HCT116 (cell line): ENCODE measurements around the gene DIP2A. TPM values are rescaled to one million over a fixed set of nuclear protein-coding genes. Genes with fewer than 3 reads are reported as not detected.

Experiments
- ATAC-seq: fragments of 200-7000 bp; cut with Tn5 transposase; 2 replicates; pipeline ENCODE4 v1.9.1; 2020; ENCODE audit warnings: mild to moderate bottlenecking, moderate library complexity
- BruUV-seq: library from RNA; stranded (reverse); fragments of 400-500 nt; replicated peaks from 2 replicates; lab custom pipeline; 2021; lab: Mats Ljungman, UMichigan
- CTCF ChIA-PET: fragments of 300-600 bp; sonication (Branson Sonifier 250); formaldehyde crosslinking; loops from one replicate; lab custom pipeline; 2021; ENCODE audit warnings: antibody characterized with exemption; lab: Charles Lee
- POLR2A ChIA-PET: fragments of 300-600, 350-600 bp; sonication (Branson Sonifier 250); formaldehyde crosslinking; loops from one replicate; lab custom pipeline; 2021; ENCODE audit warnings: antibody characterized with exemption; lab: Charles Lee
- RAD21 ChIA-PET, 2 experiments: fragments of 300-600 bp; sonication (Branson Sonifier 250); formaldehyde crosslinking; loops; one replicate each; lab custom pipeline; 2023; ENCODE audit warnings: low total read pairs in 2 of 2; ENCODE audit not compliant: uncharacterized antibody in 2 of 2, unreplicated experiment in 2 of 2, low non-redundant PET in 1 of 2; lab: Charles Lee
- DNase-seq: peaks from one replicate; pipeline ENCODE4 v3.0.0-alpha.2; 2010; ENCODE audit warnings: low read depth, low spot score
- H2AFZ ChIP-seq: fragments of 200-600 bp; shearing (Covaris generic), sonication (generic); 2 replicates; pipeline ENCODE4 v1.6.1; 2017; ENCODE audit warnings: low read depth, mixed run types, mixed read lengths, antibody characterized with exemption, low read length; ENCODE audit not compliant: poor library complexity, severe bottlenecking
- H3K27ac ChIP-seq: 2 replicates; pipeline ENCODE4 v1.5.1; 2012; ENCODE audit warnings: low read depth, low read length
- H3K27me3 ChIP-seq: fragments of 200-600 bp; sonication (generic); 2 replicates; pipeline ENCODE4 v1.6.1; 2016; ENCODE audit warnings: mixed run types, low read length, mixed read lengths; ENCODE audit not compliant: insufficient read depth
- H3K36me3 ChIP-seq, 2 experiments: fragments of 200-500 bp in 1 of 2; fragments of 200-600 bp in 1 of 2; sonication (Bioruptor generic) in 1 of 2; sonication (generic) in 1 of 2; 2 replicates each; pipeline versions ENCODE4 v1.5.1 to v1.6.1; 2014 to 2016; ENCODE audit warnings: low read length in 2 of 2, inconsistent platforms in 1 of 2, mixed read lengths in 1 of 2, mixed run types in 1 of 2; ENCODE audit not compliant: insufficient read depth in 2 of 2, control insufficient read depth in 1 of 2
- H3K4me1 ChIP-seq, 2 experiments: fragments of 200-600 bp in 1 of 2; sonication (generic) in 1 of 2; 2 replicates each; pipeline versions ENCODE4 v1.5.1 to v1.6.1; 2012 to 2017; ENCODE audit warnings: low read length in 2 of 2, inconsistent platforms in 1 of 2, mild to moderate bottlenecking in 1 of 2, mixed read lengths in 1 of 2, mixed run types in 1 of 2, moderate library complexity in 1 of 2; ENCODE audit not compliant: insufficient read depth in 2 of 2, control insufficient read depth in 1 of 2
- H3K4me2 ChIP-seq: fragments of 200-600 bp; sonication (generic); 2 replicates; pipeline ENCODE4 v1.6.1; 2017; ENCODE audit warnings: mixed run types, low read length, mixed read lengths
- H3K4me3 ChIP-seq, 2 experiments: fragments of 200-600 bp in 1 of 2; sonication (generic) in 1 of 2; replicated peaks in 1 of 2; 2 replicates each; pipeline ENCODE4 v1.5.1; 2011 to 2016; ENCODE audit warnings: low read length in 2 of 2, control low read depth in 1 of 2, low read depth in 1 of 2, mild to moderate bottlenecking in 1 of 2, mixed read lengths in 1 of 2, mixed run types in 1 of 2
- H3K79me2 ChIP-seq: fragments of 200-600 bp; sonication (generic); 2 replicates; pipeline ENCODE4 v1.6.1; 2017; ENCODE audit warnings: mild to moderate bottlenecking, mixed run types, low read length, moderate library complexity, mixed read lengths; ENCODE audit not compliant: insufficient read depth
- H3K9ac ChIP-seq: fragments of 200-600 bp; sonication (generic); 2 replicates; pipeline ENCODE4 v1.6.1; 2016; ENCODE audit warnings: low read length, mixed read lengths
- H3K9me2 ChIP-seq: fragments of 200-600 bp; sonication (generic), shearing (Covaris generic); 2 replicates; pipeline ENCODE4 v1.6.1; 2017; ENCODE audit warnings: mixed run types, mild to moderate bottlenecking, moderate library complexity; ENCODE audit not compliant: insufficient read depth
- H3K9me3 ChIP-seq, 2 experiments: fragments of 200-500 bp in 1 of 2; fragments of 200-600 bp in 1 of 2; sonication (Bioruptor generic) in 1 of 2; sonication (generic) in 1 of 2; 2 replicates each; pipeline ENCODE4 v1.6.1; 2014 to 2017; ENCODE audit warnings: low read length in 2 of 2, mixed read lengths in 2 of 2, inconsistent platforms in 1 of 2, low read depth in 1 of 2, mild to moderate bottlenecking in 1 of 2, mixed run types in 1 of 2, moderate library complexity in 1 of 2; ENCODE audit not compliant: control insufficient read depth in 1 of 2, insufficient read depth in 1 of 2
- H4K20me1 ChIP-seq: fragments of 200-600 bp; sonication (generic), shearing (Covaris generic); 2 replicates; pipeline ENCODE4 v1.6.1; 2017; ENCODE audit warnings: mixed run types, mild to moderate bottlenecking, moderate library complexity; ENCODE audit not compliant: insufficient read depth
- CEBPB ChIP-seq: IDR thresholded peaks from 2 replicates; pipeline ENCODE4 v1.6.1; 2012; ENCODE audit warnings: low read depth
- EGR1 ChIP-seq: IDR thresholded peaks from 2 replicates; pipeline ENCODE4 v1.6.1; 2012; ENCODE audit warnings: low read depth
- POLR2A ChIP-seq: IDR thresholded peaks from 2 replicates; pipeline ENCODE4 v1.7.0; 2011; ENCODE audit warnings: borderline replicate concordance; ENCODE audit not compliant: insufficient read depth, insufficient read length; ENCODE audit errors: extremely low read depth
- POLR2AphosphoS5 ChIP-seq: IDR thresholded peaks from 2 replicates; pipeline ENCODE4 v1.6.1; 2011; ENCODE audit warnings: mild to moderate bottlenecking, low read depth, low read length, moderate library complexity
- RAD21 ChIP-seq: IDR thresholded peaks from 2 replicates; pipeline ENCODE4 v1.6.1; 2012; ENCODE audit warnings: low read depth, mild to moderate bottlenecking
- SP1 ChIP-seq: IDR thresholded peaks from 2 replicates; pipeline ENCODE4 v1.6.1; 2012; ENCODE audit warnings: low read depth
- SRF ChIP-seq: IDR thresholded peaks from 2 replicates; pipeline ENCODE4 v1.6.1; 2012; ENCODE audit warnings: low read depth
- TCF7L2 ChIP-seq: IDR thresholded peaks from 2 replicates; pipeline ENCODE4 v1.7.0; 2011; ENCODE audit warnings: borderline replicate concordance, inconsistent platforms; ENCODE audit not compliant: insufficient read depth, insufficient read length; ENCODE audit errors: extremely low read depth
- YY1 ChIP-seq: IDR thresholded peaks from 2 replicates; pipeline ENCODE4 v1.6.1; 2011; ENCODE audit warnings: low read length, low read depth, moderate library complexity, mild to moderate bottlenecking; ENCODE audit not compliant: insufficient replicate concordance; ENCODE audit errors: extremely low read depth
- intact Hi-C: fragments of 100-400 bp; cut with micrococcal nuclease; formaldehyde crosslinking; loops from 2 replicates; pipeline ENCODE4 v1.10.0; 2022
- total RNA-seq: library from RNA; stranded (reverse); gene quantifications from one replicate; pipeline ENCODE4 v1.2.1, GENCODE V29; 2021; ENCODE audit not compliant: unreplicated experiment
- TF ChIP-seq, protein P1 (sequence below): IDR thresholded peaks from 2 replicates; pipeline ENCODE4 v1.6.1; 2012; ENCODE audit warnings: low read depth
- TF ChIP-seq, protein P2 (sequence below): IDR thresholded peaks from 2 replicates; pipeline ENCODE4 v1.6.1; 2012
- TF ChIP-seq, protein P3 (sequence below): IDR thresholded peaks from 2 replicates; pipeline ENCODE4 v1.6.1; 2011; ENCODE audit warnings: mild to moderate bottlenecking, low read length, moderate library complexity; ENCODE audit not compliant: insufficient replicate concordance; ENCODE audit errors: extremely low read depth
- TF ChIP-seq, protein P4 (sequence below): IDR thresholded peaks from 2 replicates; pipeline ENCODE4 v1.6.1; 2012

DIP2A gene
- total RNA-seq, 1 experiment from 2014 or later: 39.9 TPM

DNA sequence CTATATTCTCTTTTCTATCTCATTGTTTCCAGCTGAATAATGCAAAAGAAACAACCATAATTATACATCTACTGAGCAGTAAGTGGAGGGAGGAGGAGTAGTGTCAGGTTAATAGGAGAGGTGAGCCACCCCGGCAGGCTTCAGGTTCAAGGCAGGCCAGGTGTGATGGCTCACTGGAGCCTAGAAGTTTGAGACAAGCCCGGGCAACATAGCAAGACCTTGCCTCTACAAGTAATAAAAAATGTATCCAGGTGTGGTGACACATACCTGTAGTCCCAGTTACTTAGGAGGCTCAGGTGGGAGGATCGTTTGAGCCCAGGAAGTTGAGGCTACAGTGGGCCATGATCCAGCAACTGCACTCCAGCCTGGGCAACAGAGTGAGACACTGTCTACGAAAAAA is 1.9 kb upstream of the DIP2A start (continued):
- TF ChIP-seq, protein P1, sequence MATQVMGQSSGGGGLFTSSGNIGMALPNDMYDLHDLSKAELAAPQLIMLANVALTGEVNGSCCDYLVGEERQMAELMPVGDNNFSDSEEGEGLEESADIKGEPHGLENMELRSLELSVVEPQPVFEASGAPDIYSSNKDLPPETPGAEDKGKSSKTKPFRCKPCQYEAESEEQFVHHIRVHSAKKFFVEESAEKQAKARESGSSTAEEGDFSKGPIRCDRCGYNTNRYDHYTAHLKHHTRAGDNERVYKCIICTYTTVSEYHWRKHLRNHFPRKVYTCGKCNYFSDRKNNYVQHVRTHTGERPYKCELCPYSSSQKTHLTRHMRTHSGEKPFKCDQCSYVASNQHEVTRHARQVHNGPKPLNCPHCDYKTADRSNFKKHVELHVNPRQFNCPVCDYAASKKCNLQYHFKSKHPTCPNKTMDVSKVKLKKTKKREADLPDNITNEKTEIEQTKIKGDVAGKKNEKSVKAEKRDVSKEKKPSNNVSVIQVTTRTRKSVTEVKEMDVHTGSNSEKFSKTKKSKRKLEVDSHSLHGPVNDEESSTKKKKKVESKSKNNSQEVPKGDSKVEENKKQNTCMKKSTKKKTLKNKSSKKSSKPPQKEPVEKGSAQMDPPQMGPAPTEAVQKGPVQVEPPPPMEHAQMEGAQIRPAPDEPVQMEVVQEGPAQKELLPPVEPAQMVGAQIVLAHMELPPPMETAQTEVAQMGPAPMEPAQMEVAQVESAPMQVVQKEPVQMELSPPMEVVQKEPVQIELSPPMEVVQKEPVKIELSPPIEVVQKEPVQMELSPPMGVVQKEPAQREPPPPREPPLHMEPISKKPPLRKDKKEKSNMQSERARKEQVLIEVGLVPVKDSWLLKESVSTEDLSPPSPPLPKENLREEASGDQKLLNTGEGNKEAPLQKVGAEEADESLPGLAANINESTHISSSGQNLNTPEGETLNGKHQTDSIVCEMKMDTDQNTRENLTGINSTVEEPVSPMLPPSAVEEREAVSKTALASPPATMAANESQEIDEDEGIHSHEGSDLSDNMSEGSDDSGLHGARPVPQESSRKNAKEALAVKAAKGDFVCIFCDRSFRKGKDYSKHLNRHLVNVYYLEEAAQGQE: no peak
- TF ChIP-seq RAD21 (no peak), TCF7L2 (no peak)

DNA sequence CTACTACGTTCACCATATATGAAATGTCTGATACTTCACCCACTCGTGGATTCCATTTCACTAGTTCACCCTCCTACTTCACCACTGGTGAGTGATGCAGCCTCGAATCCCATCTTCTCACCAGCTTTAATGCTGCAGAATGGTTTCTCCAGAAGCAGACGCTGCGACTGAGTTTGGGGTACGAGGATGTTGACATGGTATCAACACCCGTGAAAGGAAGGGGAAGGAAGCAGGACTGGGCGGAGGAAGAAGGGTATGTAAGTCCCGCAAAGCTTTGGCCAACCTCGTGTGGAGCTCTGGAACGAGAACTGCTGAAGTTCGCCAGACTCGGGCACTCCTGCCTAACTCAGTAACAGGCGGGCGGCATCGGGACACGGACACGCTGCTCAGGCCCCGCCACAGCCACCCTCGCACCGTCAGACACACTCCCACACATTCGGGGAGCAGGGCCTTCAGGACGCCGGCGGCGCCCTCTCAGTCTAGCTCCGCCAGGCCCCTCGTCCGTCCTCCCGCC is 833 bp upstream of the DIP2A start:
- ChIA-PET CTCF (interaction anchor here (1.0 kb wide), 1 partner anchor 181 kb away, joined by 5 read pairs; no protein-coding TSS in a partner anchor), RAD21 (no interaction called here), POLR2A (interaction anchor here (0.5 to 0.9 kb wide), 3 partner anchors 14 to 177 kb away, joined by 3 read pairs; partner anchors contain the start of gene PRMT2)
- H3K9me3 ChIP-seq: no peaks in the 10 kb centered on the region
- ATAC-seq (peak; percentile 21), DNase-seq (peak; percentile 4)
- peak overlapping the region; percentile 99 for H3K9ac ChIP-seq
- no peaks in the 10 kb centered on the region; a peak in 1 of 4 replicates for H3K36me3 ChIP-seq
- H3K79me2 ChIP-seq: peaks cover 53% of the 10 kb centered on the region
- no peaks in the 10 kb centered on the region for H3K27me3 ChIP-seq
- H3K27ac ChIP-seq: peak overlapping the region; percentile 95
- peak overlapping the region; percentile 95 for H3K4me2 ChIP-seq
- no peaks in the 10 kb centered on the region for H3K9me2 ChIP-seq
- intact Hi-C loops: loop anchor here (5.0 kb wide), 1 partner anchor 131 kb away; a partner anchor contains a TSS
- no peaks in the 10 kb centered on the region for H4K20me1 ChIP-seq
- TF ChIP-seq, protein P2, sequence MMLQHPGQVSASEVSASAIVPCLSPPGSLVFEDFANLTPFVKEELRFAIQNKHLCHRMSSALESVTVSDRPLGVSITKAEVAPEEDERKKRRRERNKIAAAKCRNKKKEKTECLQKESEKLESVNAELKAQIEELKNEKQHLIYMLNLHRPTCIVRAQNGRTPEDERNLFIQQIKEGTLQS: no peak
- TF ChIP-seq YY1 (no peak), SRF (no peak), EGR1 (no peak), POLR2AphosphoS5 (no peak), POLR2A (no peak), CEBPB (no peak), SP1 (no peak)
- TF ChIP-seq, protein P3, sequence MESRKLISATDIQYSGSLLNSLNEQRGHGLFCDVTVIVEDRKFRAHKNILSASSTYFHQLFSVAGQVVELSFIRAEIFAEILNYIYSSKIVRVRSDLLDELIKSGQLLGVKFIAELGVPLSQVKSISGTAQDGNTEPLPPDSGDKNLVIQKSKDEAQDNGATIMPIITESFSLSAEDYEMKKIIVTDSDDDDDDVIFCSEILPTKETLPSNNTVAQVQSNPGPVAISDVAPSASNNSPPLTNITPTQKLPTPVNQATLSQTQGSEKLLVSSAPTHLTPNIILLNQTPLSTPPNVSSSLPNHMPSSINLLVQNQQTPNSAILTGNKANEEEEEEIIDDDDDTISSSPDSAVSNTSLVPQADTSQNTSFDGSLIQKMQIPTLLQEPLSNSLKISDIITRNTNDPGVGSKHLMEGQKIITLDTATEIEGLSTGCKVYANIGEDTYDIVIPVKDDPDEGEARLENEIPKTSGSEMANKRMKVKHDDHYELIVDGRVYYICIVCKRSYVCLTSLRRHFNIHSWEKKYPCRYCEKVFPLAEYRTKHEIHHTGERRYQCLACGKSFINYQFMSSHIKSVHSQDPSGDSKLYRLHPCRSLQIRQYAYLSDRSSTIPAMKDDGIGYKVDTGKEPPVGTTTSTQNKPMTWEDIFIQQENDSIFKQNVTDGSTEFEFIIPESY: no peak
- TF ChIP-seq, protein P4, sequence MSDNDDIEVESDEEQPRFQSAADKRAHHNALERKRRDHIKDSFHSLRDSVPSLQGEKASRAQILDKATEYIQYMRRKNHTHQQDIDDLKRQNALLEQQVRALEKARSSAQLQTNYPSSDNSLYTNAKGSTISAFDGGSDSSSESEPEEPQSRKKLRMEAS: no peak
- no TSS peak for BruUV-seq
- peak overlapping the region; percentile 74 to 82 for H3K4me3 ChIP-seq
- H3K4me1 ChIP-seq: peaks cover 26 to 40% of the 10 kb centered on the region in 2 experiments
- no peak overlapping the region for H2AFZ ChIP-seq
